Activated CD8-positive, alpha-beta memory T cell treated with anti-CD3 and anti-CD28 coated beads, Interleukin-2, amount 10 ng/mL, durations not matched to agents 7 days and 5 days (primary cell): ENCODE data around the gene DGKD. TPM values are rescaled to one million over a fixed set of nuclear protein-coding genes. Genes with fewer than 3 reads are reported as not detected.

ENCODE experiments used
- ATAC-seq: fragments of 150-1000 bp; cut with Tn5 transposase; one replicate; pipeline ENCODE4 v1.10.0; 2021; ENCODE audit warnings: moderate library complexity
- CTCF ChIA-PET: fragments of 350-600 bp; sonication (Branson Sonifier 250); formaldehyde crosslinking; loops from one replicate; lab custom pipeline; 2021; ENCODE audit warnings: antibody characterized with exemption; lab: Charles Lee
- DNase-seq: peaks from one replicate; pipeline ENCODE4 v3.0.0-alpha.2; 2020
- H3K27ac Mint-ChIP-seq: one replicate; pipeline ENCODE4 v1.8.0; 2021; ENCODE audit warnings: mild to moderate bottlenecking, mixed read lengths
- H3K27me3 Mint-ChIP-seq: one replicate; pipeline ENCODE4 v1.8.0; 2021; ENCODE audit warnings: mixed read lengths
- H3K36me3 Mint-ChIP-seq: one replicate; pipeline ENCODE4 v1.8.0; 2021; ENCODE audit warnings: mild to moderate bottlenecking, mixed read lengths
- H3K4me1 Mint-ChIP-seq: one replicate; pipeline ENCODE4 v1.8.0; 2021; ENCODE audit warnings: mixed read lengths
- H3K4me3 Mint-ChIP-seq: one replicate; pipeline ENCODE4 v1.8.0; 2021; ENCODE audit warnings: mild to moderate bottlenecking, moderate library complexity, mixed read lengths
- H3K9me3 Mint-ChIP-seq: one replicate; pipeline ENCODE4 v1.8.0; 2022; ENCODE audit warnings: low read depth, mixed read lengths
- total RNA-seq, 2 experiments: library from RNA; stranded (reverse); gene quantifications; one replicate each; pipeline ENCODE4 v1.2.3, GENCODE V29; 2021

DGKD gene
- total RNA-seq, 2 experiments from 2014 or later: 42.3 to 92.4 TPM

DNA sequence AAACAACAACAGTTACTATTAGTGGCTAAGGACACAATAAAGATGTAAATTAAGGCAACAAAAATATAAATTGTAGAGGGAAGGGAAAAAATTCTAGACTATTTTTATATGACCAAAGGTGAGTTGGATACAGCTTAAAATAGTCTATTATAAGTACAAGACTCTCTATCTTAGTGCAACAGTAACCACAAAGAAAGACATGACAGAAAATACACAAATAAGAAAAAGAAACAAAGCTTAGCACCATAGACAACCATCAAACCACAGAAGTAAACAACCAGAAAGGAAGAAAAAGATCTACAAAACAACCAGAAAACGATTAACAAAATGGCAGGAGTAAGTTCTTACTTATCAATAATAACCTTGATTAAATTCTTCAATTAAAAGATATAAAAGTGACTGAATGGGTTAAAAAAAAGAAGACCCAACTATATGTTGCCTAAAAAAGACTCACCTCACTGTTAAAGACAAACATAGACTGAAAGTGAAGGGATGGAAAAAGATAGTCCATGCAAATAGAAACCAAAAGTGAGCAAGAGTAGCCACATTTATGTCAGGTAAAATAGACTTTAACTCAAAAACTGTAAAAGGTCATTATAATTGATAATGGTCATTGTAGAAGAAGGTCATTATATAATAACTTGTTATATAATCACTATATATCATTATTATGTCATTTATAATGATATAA lies 149.8 kb downstream of the DGKD start:
- CTCF ChIA-PET: interaction anchor here (1.6 kb wide), 1 partner anchor 100 kb away, joined by 3 read pairs; no protein-coding TSS in a partner anchor
- H3K36me3 Mint-ChIP-seq: peaks cover 33% of the 10 kb centered on the region
- no peak for ATAC-seq
- H3K9me3 Mint-ChIP-seq: peaks cover 17% of the 10 kb centered on the region
- no peak overlapping the region for H3K4me3 Mint-ChIP-seq
- no peak for DNase-seq
- H3K4me1 Mint-ChIP-seq: peaks cover 36% of the 10 kb centered on the region
- no peaks in the 10 kb centered on the region for H3K27me3 Mint-ChIP-seq
- H3K27ac Mint-ChIP-seq: no peak overlapping the region

DNA sequence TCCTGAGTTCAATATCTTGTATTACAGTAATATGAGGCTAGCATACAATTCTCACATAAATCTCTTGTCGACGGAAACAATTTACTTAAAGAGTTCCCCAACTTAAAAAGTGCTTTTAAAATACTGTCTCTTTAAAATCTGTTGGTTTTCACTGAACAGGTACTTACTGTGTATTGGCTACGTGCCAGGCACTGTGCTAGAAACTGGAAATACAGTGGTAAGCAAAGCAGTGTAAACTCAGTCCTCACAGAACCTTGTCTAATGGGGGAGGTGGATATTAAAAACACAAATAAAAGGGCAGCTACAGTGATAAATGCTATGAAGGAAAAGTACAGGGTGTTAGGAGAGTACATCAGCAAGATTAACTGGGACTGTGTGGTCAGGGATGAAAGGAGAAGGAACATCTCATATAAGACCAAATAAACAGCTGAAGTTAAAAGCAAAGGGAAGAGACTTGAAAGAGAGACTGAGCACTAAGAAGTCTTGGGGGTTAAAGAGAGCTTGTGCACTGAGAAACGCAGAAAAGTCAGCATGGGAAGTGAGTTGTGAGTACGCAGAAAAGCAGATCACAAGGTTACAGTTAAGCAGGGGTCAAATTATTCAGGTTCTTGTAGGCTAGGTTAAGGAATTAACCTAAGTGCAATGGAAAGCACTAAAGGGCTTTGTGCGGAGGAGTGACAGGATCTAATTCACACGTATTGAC lies 159.8 kb downstream of the DGKD start:
- peaks cover 1% of the 10 kb centered on the region for H3K36me3 Mint-ChIP-seq
- H3K4me1 Mint-ChIP-seq: no peaks in the 10 kb centered on the region
- no peaks in the 10 kb centered on the region for H3K9me3 Mint-ChIP-seq
- DNase-seq (no peak), ATAC-seq (no peak)
- no peak overlapping the region for H3K27ac Mint-ChIP-seq
- no peaks in the 10 kb centered on the region for H3K27me3 Mint-ChIP-seq
- H3K4me3 Mint-ChIP-seq: no peak overlapping the region
- CTCF ChIA-PET: no interaction called here

DNA sequence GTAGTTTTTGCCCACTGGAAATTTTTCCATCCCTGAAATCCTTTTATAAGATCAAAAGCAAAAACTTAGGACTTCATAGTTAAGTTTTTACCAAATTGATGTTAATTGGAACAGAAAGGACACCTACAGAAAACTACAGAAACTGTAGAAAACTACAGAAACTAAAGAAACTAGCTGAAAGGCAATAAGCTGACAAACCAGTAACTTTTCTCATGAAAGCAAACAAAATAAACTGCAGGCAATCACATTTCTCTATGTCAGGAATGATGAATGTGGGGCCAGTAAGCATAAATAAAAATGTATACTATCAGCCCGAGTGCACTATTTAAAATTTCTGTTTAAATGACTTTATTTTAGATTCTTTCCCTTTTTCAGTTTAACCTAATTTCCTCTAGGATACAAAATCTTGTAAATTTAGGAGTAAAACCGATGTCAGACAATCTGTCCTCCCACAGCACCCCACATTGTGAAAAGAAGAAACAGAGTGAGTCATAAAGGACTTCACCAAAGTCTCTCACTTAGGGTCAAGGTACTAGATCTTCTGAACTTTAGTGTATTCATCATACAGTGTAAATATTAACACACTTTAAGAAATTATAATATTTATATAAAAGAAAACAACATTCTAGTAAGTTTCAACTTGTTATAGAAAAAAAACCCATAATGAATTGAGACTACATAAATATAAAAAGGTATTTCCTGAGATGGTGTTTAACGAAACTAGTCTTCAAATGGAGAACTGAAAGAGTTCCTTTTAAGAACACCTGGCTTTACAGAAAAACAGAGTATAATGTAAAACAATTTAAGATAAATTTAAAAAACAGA lies 165.7 kb downstream of the DGKD start:
- Mint-ChIP-seq H3K27me3 (no peaks in the 10 kb centered on the region), H3K36me3 (peaks cover 1% of the 10 kb centered on the region), H3K27ac (no peak overlapping the region), H3K9me3 (no peaks in the 10 kb centered on the region), H3K4me3 (no peak overlapping the region), H3K4me1 (peaks cover 3% of the 10 kb centered on the region)
- CTCF ChIA-PET: no interaction called here
- DNase-seq (no peak), ATAC-seq (no peak)

Other genes starting within 250 kb of the DGKD start
- 10 to 100 TPM; 62.8 to 63.8 TPM for gene ATG16L1, start 102.8 kb upstream of the DGKD start, total RNA-seq
- gene SAG, start 46.7 kb upstream of the DGKD start, total RNA-seq: under 1 TPM; 0.09 to 0.23 TPM
- 10 to 100 TPM in 1 of 2 experiments, 1 to 10 TPM in 1; 8.7 to 11.2 TPM for gene USP40, start 212.3 kb downstream of the DGKD start, total RNA-seq